Stomach smooth muscle (tissue), 2 donors: ENCODE data around the gene RXFP4.
"Not testable (repeated sequence)": the region's sequence is repeated elsewhere in the genome, so short reads cannot be mapped to it uniquely, and the experiment has no call there.

ENCODE experiments used
- H3K27ac ChIP-seq: one replicate; pipeline ENCODE4 v1.7.0; 2013; ENCODE audit warnings: mild to moderate bottlenecking, low read length, inconsistent platforms
- H3K27me3 ChIP-seq, 2 donors: one replicate each; pipeline ENCODE4 v1.7.0; 2013; ENCODE audit warnings: low read length in 2 of 2; ENCODE audit not compliant: insufficient read depth in 2 of 2, control insufficient read depth in 1 of 2
- H3K36me3 ChIP-seq, 2 donors: one replicate each; pipeline ENCODE4 v1.7.0; 2013; ENCODE audit warnings: low read length in 2 of 2; ENCODE audit not compliant: control insufficient read depth in 2 of 2, insufficient read depth in 2 of 2
- H3K4me1 ChIP-seq: one replicate; pipeline ENCODE4 v1.7.0; 2013; ENCODE audit warnings: low read length; ENCODE audit not compliant: control insufficient read depth, insufficient read depth
- H3K4me3 ChIP-seq, 2 donors: one replicate each; pipeline ENCODE4 v1.7.0; 2013; ENCODE audit warnings: low read length in 2 of 2
- H3K9ac ChIP-seq, 2 donors: one replicate each; pipeline ENCODE4 v1.7.0; 2013; ENCODE audit warnings: low read length in 2 of 2, mild to moderate bottlenecking in 1 of 2
- H3K9me3 ChIP-seq, 2 donors: one replicate each; pipeline ENCODE4 v1.7.0; 2013; ENCODE audit warnings: low read length in 2 of 2; ENCODE audit not compliant: control insufficient read depth in 2 of 2
- donor health status: healthy.
- donor health status: Pancreatic carcinoma.

Gene RXFP4, protein sequence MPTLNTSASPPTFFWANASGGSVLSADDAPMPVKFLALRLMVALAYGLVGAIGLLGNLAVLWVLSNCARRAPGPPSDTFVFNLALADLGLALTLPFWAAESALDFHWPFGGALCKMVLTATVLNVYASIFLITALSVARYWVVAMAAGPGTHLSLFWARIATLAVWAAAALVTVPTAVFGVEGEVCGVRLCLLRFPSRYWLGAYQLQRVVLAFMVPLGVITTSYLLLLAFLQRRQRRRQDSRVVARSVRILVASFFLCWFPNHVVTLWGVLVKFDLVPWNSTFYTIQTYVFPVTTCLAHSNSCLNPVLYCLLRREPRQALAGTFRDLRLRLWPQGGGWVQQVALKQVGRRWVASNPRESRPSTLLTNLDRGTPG

DNA sequence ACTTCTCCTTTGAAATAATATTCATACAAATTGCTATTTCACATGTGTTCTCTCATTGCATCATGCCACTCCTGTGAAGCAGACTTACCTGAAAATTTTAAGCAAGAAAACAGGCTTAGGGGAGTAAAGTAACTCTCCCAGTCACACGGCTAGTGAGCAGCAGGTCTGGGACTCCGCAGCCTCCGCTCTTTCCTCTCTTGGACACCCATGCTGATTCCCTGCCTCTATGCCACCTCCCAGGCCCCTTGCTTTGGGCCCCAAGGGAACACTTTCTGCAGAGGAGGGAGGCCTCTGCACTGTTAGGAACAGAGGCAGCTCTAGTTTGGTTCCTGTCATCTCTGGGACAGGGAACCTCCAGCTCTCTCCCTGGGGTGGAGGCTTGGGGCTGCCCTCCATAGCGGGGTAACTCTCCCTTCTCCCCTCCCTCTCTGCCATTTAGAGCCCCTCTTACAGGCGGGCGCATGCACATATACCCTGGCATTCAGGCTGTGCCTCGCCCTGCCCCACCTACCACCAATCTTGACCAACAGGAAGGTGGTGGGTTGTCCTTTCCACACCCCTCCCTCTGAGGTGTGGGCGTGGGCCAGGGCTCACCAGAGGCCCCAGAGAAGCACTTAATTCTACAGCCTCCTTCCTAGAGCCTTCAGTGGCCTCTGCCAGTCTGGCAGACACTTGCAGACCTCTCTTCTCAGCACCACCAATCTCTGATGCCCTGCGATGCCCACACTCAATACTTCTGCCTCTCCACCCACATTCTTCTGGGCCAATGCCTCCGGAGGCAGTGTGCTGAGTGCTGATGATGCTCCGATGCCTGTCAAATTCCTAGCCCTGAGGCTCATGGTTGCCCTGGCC lies at the start of gene RXFP4:
Gene RXFP4, plus strand, starts transcription at position 646 of the 852 bp plus-strand sequence. Its CDS starts 72 bp downstream, at position 718.
- Histone ChIP-seq H3K4me3 (peak within 1 kb of the TSS in 1 of 2 donors; percentile 15), H3K27me3 (no peaks in the 10 kb centered on the region), H3K9me3 (no peaks in the 10 kb centered on the region), H3K4me1 (peaks cover 18% of the 10 kb centered on the region), H3K9ac (peak within 1 kb of the TSS in 1 of 2 donors; percentile 36), H3K36me3 (peaks cover under 1 to 3% of the 10 kb centered on the region in 2 donors), H3K27ac (peak within 1 kb of the TSS; percentile 6)

DNA sequence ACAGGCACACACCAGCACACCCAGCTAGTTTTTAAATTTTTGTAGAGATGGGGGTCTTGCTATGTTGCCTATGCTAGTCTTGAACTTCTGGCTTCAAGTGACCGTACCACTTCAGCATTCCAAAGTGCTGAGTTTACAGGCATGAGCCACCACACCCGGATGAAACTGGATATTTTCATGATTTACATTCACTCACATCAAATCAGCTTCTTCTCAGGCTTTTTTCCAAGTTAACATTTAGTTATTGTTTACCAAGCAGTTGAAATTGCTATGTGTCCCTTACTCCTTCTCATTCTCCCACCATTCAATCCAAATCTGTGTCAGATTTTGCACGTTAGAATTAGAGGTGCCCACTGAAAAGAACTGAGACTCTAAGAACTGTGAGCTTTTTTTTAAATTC lies 48.6 kb upstream of the RXFP4 start:
- Histone ChIP-seq H3K27me3 (no peaks in the 10 kb centered on the region), H3K36me3 (peaks cover 0 to 2% of the 10 kb centered on the region in 2 donors), H3K27ac (peak overlapping the region; percentile 11), H3K9me3 (no peaks in the 10 kb centered on the region), H3K9ac (no peak overlapping the region), H3K4me1 (peaks cover 8% of the 10 kb centered on the region), H3K4me3 (no peak overlapping the region)

DNA sequence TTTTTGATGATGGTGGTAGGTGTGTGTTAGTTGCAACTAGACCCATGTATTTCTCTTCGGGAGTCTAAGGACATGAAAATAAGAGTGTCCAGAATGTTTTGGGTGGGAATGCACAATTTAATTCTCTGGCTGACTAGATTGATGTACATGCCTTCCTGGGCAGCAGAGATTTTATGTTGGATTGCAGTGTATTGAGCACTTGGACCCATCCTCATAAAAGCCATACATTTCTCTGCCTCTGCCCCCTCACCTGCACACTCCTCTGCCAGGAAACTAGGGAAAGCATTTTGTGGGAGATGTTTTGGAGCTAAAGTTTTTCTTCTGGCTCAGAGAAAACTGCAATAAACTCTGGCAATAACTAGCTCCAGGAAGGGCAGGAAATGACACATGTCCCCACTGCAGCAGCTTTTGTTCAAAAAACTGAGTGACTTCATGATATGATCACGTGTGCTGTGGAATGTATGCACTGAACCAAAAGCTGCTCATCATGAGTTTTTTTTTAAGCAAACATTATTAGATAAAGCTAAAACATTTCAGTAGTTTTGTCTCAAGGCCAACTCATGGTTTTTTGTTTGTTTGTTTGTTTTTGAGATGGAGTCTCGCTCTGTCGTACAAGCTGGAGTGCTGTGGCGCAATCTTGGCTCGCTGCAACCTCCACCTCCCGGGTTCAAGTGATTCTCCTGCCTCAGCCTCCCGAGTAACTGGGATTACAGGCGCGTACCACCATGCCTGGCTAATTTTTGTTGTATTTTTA lies 47.9 kb upstream of the RXFP4 start:
- peaks cover 8% of the 10 kb centered on the region for H3K4me1 ChIP-seq
- no peak overlapping the region for H3K9ac ChIP-seq
- H3K4me3 ChIP-seq = no peak overlapping the region
- H3K36me3 ChIP-seq = peaks cover 0 to 2% of the 10 kb centered on the region in 2 donors
- no peaks in the 10 kb centered on the region for H3K27me3 ChIP-seq
- peak overlapping the region; percentile 18 for H3K27ac ChIP-seq
- H3K9me3 ChIP-seq = no peaks in the 10 kb centered on the region

DNA sequence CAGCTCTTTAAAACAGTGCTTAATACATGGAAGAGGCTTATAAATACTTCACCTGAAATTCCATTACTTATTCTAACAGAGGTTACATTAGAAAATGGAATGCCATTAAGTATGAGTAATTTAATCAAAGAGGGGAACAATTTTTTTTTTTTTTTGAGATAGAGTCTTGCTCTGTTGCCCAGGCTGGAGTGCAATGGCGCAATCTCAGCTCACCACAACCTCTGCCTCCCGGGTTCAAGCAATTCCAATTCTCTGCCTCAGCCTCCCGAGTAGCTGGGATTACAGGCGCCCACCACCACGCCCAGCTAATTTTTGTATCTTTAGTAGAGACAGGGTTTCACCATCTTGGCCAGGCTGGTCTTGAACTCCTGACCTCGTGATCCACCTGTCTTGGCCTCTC lies 45.8 kb upstream of the RXFP4 start:
- H3K9ac ChIP-seq, H3K27me3 ChIP-seq, H3K27ac ChIP-seq, H3K4me3 ChIP-seq, H3K4me1 ChIP-seq, H3K9me3 ChIP-seq: not testable (repeated sequence)
- peaks cover 12 to 15% of the 10 kb centered on the region in 2 donors for H3K36me3 ChIP-seq

DNA sequence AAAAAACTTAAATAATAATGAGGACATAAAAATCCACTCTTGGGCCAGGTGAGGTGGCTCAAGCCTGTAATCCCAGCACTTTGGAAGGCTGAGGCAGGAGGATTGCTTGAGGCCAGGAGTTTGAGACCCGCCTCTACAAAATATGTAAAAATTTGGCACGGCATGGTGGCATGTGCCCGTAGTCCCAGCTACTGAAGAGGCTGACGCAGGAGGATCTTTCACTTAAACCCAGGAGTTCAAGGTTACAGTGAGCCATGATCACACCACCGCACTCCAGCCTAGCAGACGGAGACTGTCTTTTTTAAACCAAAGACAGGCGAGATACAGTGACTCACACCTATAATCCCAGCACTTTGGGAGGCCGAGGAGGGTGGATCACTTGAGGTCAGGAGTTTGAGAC lies 45.0 kb upstream of the RXFP4 start:
- peaks cover 16 to 17% of the 10 kb centered on the region in 2 donors for H3K36me3 ChIP-seq
- not testable (repeated sequence) for H3K9ac ChIP-seq, H3K9me3 ChIP-seq, H3K27me3 ChIP-seq, H3K4me1 ChIP-seq, H3K27ac ChIP-seq, H3K4me3 ChIP-seq

DNA sequence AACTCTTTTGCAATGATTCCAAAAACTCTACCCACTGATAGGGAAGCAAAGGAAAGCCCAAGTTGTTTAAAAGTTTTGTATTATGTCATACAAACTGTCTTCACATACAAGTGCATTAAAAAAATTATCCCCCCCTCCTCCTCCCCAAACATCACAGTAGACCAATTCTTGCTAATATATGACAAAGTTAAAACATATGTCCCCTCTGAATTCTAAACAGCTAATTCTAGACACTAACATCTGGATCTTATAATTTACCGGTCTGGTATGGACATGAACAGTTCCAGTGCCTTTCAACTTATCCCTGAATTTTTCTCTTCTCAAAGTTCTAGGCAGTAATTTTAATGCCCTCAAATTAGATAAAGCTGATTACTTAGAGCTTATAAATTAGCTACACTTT lies 43.7 kb upstream of the RXFP4 start:
- Histone ChIP-seq H3K27me3 (no peaks in the 10 kb centered on the region), H3K36me3 (peaks cover 17 to 20% of the 10 kb centered on the region in 2 donors), H3K4me1 (peaks cover 3% of the 10 kb centered on the region), H3K27ac (no peak overlapping the region), H3K9ac (no peak overlapping the region), H3K4me3 (no peak overlapping the region), H3K9me3 (no peaks in the 10 kb centered on the region)

DNA sequence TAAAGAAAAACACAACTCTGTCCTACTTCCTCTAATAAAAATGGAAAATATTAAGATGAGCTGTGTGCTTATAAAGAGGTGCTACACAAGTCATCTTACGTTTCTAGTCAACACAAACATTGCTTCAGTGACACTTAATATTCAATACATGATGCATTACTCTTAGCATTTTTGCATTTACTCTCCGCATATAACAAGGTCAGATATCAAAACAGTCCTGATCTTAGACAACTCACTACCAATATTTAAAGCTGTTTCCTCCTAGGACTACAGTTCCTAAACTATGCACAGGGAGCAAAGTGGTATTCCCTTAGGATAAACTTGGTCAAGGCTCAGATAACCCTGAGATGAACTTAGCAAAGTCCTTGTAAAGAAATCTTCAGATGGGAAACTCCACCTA lies 42.5 kb upstream of the RXFP4 start:
- peaks cover 22 to 26% of the 10 kb centered on the region in 2 donors for H3K36me3 ChIP-seq
- no peak overlapping the region for H3K27ac ChIP-seq
- H3K9me3 ChIP-seq = no peaks in the 10 kb centered on the region
- H3K9ac ChIP-seq = no peak overlapping the region
- H3K27me3 ChIP-seq = no peaks in the 10 kb centered on the region
- H3K4me1 ChIP-seq = no peaks in the 10 kb centered on the region
- H3K4me3 ChIP-seq = no peak overlapping the region

DNA sequence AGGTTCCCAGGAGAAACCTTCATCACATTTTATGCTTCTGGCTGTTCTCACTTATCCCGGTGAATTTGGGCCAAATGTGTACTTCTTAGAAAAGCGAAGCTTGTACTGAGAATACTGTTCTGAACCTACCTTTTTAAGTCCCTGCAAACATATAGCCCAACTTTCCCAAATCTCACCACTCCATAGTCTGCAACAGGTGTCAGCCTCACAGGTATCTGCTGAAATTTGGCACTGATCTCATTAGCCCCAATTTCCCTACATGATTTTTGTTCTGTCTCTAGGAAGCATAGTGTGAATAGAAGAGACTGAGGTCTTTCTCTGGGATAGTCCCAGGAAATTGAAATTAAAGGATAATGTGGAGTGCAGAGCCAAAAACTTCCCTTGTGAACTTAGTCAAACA lies 41.8 kb upstream of the RXFP4 start:
- no peak overlapping the region for H3K9ac ChIP-seq
- H3K4me3 ChIP-seq = no peak overlapping the region
- peaks cover 30 to 33% of the 10 kb centered on the region in 2 donors for H3K36me3 ChIP-seq
- no peaks in the 10 kb centered on the region for H3K4me1 ChIP-seq
- H3K27ac ChIP-seq = no peak overlapping the region
- no peaks in the 10 kb centered on the region for H3K27me3 ChIP-seq
- no peaks in the 10 kb centered on the region for H3K9me3 ChIP-seq

DNA sequence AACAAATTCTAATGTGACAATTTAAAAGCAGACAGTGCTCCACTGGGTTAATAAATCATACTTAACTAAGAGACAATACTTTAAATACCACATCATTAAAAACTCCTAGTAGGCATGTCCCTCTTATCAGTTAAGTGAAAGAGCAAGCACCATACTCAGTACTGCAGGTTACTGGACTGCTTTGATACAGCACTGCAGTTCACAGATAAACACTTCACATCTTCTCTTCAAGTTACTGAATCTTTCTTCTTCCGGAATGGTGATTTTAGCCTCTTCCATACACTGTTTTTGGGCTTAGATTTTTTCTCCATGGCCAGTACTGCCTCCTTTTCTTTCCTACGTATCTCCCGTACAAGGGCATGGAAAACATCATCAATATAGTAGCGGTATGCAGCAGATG lies 41.3 kb upstream of the RXFP4 start:
- no peak overlapping the region for H3K27ac ChIP-seq
- H3K9me3 ChIP-seq = no peaks in the 10 kb centered on the region
- no peaks in the 10 kb centered on the region for H3K4me1 ChIP-seq
- H3K9ac ChIP-seq = no peak overlapping the region
- no peaks in the 10 kb centered on the region for H3K27me3 ChIP-seq
- H3K4me3 ChIP-seq = no peak overlapping the region
- peaks cover 34 to 37% of the 10 kb centered on the region in 2 donors for H3K36me3 ChIP-seq

DNA sequence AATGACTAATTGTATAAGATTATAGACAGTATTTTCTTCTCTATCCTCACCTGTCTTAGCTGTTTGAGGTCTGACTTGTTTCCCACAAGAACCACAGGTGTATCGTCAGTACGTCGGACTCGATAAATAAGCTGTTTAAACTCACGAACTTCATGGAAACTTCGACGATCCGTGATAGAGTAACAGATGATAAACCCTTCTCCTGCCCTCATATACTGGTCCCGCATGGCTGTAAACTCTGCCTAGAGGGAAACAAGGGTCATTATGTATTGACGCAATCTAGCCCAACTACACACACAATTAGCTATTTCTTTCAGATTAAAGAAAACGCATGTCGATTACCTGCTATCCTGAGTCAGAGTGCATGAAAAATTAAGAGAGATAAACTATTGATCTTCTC lies 37.2 kb upstream of the RXFP4 start:
- Histone ChIP-seq H3K4me1 (no peaks in the 10 kb centered on the region), H3K36me3 (peaks cover 38 to 41% of the 10 kb centered on the region in 2 donors), H3K27me3 (no peaks in the 10 kb centered on the region), H3K9me3 (no peaks in the 10 kb centered on the region), H3K4me3 (no peak overlapping the region), H3K9ac (no peak overlapping the region), H3K27ac (no peak overlapping the region)
